C4-2B (cell line): ENCODE measurements around the gene GAK.

Experiments
- ZFX ChIP-seq: fragments of 450-650 bp; IDR thresholded peaks from 2 replicates; pipeline ENCODE4 v1.6.1; 2017
- TF ChIP-seq, protein P1 (sequence below): fragments of 450-650 bp; conservative IDR thresholded peaks from 2 replicates; pipeline ENCODE4 v1.5.1; 2017; ENCODE audit warnings: mild to moderate bottlenecking

DNA sequence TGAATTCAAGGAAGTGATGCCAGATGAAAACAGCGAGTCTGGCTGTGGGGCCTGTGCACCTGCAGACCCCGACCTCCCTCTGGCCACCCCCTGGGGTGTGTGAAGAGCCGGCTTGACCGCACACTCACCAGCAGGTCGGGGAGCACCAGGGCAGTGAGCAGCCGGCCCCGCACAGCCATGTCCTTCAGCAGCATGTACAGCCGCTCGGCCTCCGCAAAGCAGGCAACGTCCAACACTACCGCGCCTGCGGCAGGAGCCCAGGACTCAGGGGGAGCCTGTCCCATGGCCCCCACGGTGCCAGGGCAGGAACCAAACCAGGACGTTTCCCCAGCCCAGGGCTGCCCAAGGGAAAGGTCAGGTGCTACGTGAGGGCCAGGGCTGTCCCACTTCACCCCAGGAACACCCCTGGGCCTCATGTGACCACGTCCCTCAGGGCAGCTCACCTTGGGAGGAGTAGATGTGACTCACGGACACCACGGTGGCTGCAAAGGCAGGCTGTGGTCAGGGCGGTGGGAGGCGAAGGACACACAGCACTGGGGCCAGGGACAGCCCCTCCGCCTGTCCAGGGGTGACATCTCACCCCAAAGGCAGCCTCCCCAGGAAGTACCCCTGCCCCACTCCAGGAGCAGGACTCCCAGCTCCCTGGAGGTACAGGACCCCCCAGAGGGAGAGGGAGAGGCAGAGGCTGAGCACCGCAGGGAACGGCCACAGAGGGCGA lies 33.1 kb upstream of the GAK start:
- TF ChIP-seq, protein P1, sequence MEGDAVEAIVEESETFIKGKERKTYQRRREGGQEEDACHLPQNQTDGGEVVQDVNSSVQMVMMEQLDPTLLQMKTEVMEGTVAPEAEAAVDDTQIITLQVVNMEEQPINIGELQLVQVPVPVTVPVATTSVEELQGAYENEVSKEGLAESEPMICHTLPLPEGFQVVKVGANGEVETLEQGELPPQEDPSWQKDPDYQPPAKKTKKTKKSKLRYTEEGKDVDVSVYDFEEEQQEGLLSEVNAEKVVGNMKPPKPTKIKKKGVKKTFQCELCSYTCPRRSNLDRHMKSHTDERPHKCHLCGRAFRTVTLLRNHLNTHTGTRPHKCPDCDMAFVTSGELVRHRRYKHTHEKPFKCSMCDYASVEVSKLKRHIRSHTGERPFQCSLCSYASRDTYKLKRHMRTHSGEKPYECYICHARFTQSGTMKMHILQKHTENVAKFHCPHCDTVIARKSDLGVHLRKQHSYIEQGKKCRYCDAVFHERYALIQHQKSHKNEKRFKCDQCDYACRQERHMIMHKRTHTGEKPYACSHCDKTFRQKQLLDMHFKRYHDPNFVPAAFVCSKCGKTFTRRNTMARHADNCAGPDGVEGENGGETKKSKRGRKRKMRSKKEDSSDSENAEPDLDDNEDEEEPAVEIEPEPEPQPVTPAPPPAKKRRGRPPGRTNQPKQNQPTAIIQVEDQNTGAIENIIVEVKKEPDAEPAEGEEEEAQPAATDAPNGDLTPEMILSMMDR: no peak
- TF ChIP-seq ZFX: no peak
